HEK293 (cell line): ENCODE results near the gene NDUFB1.
A peak's percentile ranks its signal among the peaks of the same experiment; 100 is the strongest.

Experiments used
- BCL11A ChIP-seq: fragments of 450-650 bp; formaldehyde crosslinking; IDR thresholded peaks from 2 replicates; pipeline ENCODE4 v1.5.1; 2016; ENCODE audit warnings: low read depth, missing biosample characterization, missing genetic modification characterization
- BCL6B ChIP-seq: fragments of 450-650 bp; formaldehyde crosslinking; IDR thresholded peaks from 2 replicates; pipeline ENCODE4 v1.5.1; 2017; ENCODE audit warnings: missing biosample characterization, missing genetic modification characterization
- EGR2 ChIP-seq: fragments of 450-650 bp; formaldehyde crosslinking; IDR thresholded peaks from 2 replicates; pipeline ENCODE4 v1.5.1; 2016; ENCODE audit warnings: low read depth, missing biosample characterization, missing genetic modification characterization
- GLI4 ChIP-seq: fragments of 450-650 bp; formaldehyde crosslinking; IDR thresholded peaks from 2 replicates; pipeline ENCODE4 v1.5.1; 2016; ENCODE audit warnings: missing biosample characterization, missing genetic modification characterization
- GLIS2 ChIP-seq: fragments of 450-650 bp; formaldehyde crosslinking; IDR thresholded peaks from 2 replicates; pipeline ENCODE4 v1.5.1; 2016; ENCODE audit warnings: missing biosample characterization, missing genetic modification characterization
- KLF1 ChIP-seq: fragments of 450-650 bp; formaldehyde crosslinking; IDR thresholded peaks from 2 replicates; pipeline ENCODE4 v1.5.1; 2016; ENCODE audit warnings: missing biosample characterization, missing genetic modification characterization
- KLF10 ChIP-seq: fragments of 450-650 bp; IDR thresholded peaks from 2 replicates; pipeline ENCODE4 v1.5.1; 2018; ENCODE audit warnings: missing biosample characterization, mild to moderate bottlenecking, missing genetic modification characterization
- OVOL3 ChIP-seq: fragments of 450-650 bp; formaldehyde crosslinking; IDR thresholded peaks from 2 replicates; pipeline ENCODE4 v1.5.1; 2016; ENCODE audit warnings: missing biosample characterization, missing genetic modification characterization
- PRDM1 ChIP-seq: fragments of 450-650 bp; formaldehyde crosslinking; IDR thresholded peaks from 2 replicates; pipeline ENCODE4; 2016; ENCODE audit warnings: missing biosample characterization, missing genetic modification characterization
- REPIN1 ChIP-seq: fragments of 450-650 bp; formaldehyde crosslinking; IDR thresholded peaks from 2 replicates; pipeline ENCODE4 v1.5.1; 2017; ENCODE audit warnings: missing biosample characterization, missing genetic modification characterization, low read depth
- SCRT2 ChIP-seq: fragments of 450-650 bp; formaldehyde crosslinking; IDR thresholded peaks from 2 replicates; pipeline ENCODE4 v1.5.1; 2016; ENCODE audit warnings: missing biosample characterization, missing genetic modification characterization
- SP7 ChIP-seq: fragments of 450-650 bp; formaldehyde crosslinking; IDR thresholded peaks from 2 replicates; pipeline ENCODE4 v1.5.1; 2016; ENCODE audit warnings: missing biosample characterization, missing genetic modification characterization
- YY2 ChIP-seq: fragments of 450-650 bp; formaldehyde crosslinking; IDR thresholded peaks from 2 replicates; pipeline ENCODE4 v1.5.1; 2016; ENCODE audit warnings: missing biosample characterization, missing genetic modification characterization
- ZBTB10 ChIP-seq: fragments of 450-650 bp; formaldehyde crosslinking; IDR thresholded peaks from 2 replicates; pipeline ENCODE4 v1.5.1; 2016; ENCODE audit warnings: missing biosample characterization, missing genetic modification characterization
- ZBTB17 ChIP-seq: fragments of 450-650 bp; formaldehyde crosslinking; IDR thresholded peaks from 2 replicates; pipeline ENCODE4 v1.5.1; 2016; ENCODE audit warnings: missing biosample characterization, missing genetic modification characterization
- ZBTB44 ChIP-seq: fragments of 450-650 bp; IDR thresholded peaks from 2 replicates; pipeline ENCODE4 v1.5.1; 2018; ENCODE audit warnings: missing biosample characterization, mild to moderate bottlenecking, missing genetic modification characterization
- ZBTB48 ChIP-seq: fragments of 450-650 bp; formaldehyde crosslinking; IDR thresholded peaks from 2 replicates; pipeline ENCODE4 v1.5.1; 2016; ENCODE audit warnings: missing biosample characterization, missing genetic modification characterization
- ZFP37 ChIP-seq: fragments of 450-650 bp; formaldehyde crosslinking; IDR thresholded peaks from 2 replicates; pipeline ENCODE4 v1.5.1; 2016; ENCODE audit warnings: missing biosample characterization, missing genetic modification characterization
- ZNF184 ChIP-seq: fragments of 450-650 bp; IDR thresholded peaks from 2 replicates; pipeline ENCODE4 v1.5.1; 2018; ENCODE audit warnings: missing biosample characterization, mild to moderate bottlenecking, missing genetic modification characterization
- ZNF24 ChIP-seq: fragments of 450-650 bp; formaldehyde crosslinking; IDR thresholded peaks from 2 replicates; pipeline ENCODE4 v1.5.1; 2016; ENCODE audit warnings: missing biosample characterization, missing genetic modification characterization
- ZNF248 ChIP-seq: fragments of 450-650 bp; formaldehyde crosslinking; IDR thresholded peaks from 2 replicates; pipeline ENCODE4 v1.5.1; 2017; ENCODE audit warnings: missing biosample characterization, missing genetic modification characterization
- ZNF280D ChIP-seq: fragments of 450-650 bp; formaldehyde crosslinking; IDR thresholded peaks from 2 replicates; pipeline ENCODE4 v1.5.1; 2016; ENCODE audit warnings: missing biosample characterization, missing genetic modification characterization
- ZNF335 ChIP-seq: fragments of 450-650 bp; formaldehyde crosslinking; conservative IDR thresholded peaks from 2 replicates; pipeline ENCODE4 v1.5.1; 2016; ENCODE audit warnings: missing biosample characterization, missing genetic modification characterization
- ZNF510 ChIP-seq: fragments of 450-650 bp; formaldehyde crosslinking; IDR thresholded peaks from 2 replicates; pipeline ENCODE4 v1.5.1; 2018; ENCODE audit warnings: mild to moderate bottlenecking, missing genetic modification characterization, missing biosample characterization; ENCODE audit not compliant: insufficient replicate concordance
- ZNF514 ChIP-seq: fragments of 450-650 bp; formaldehyde crosslinking; IDR thresholded peaks from 2 replicates; pipeline ENCODE4 v1.5.1; 2016; ENCODE audit warnings: missing biosample characterization, missing genetic modification characterization
- ZNF529 ChIP-seq: fragments of 450-650 bp; formaldehyde crosslinking; IDR thresholded peaks from 2 replicates; pipeline ENCODE4 v1.5.1; 2017; ENCODE audit warnings: missing genetic modification characterization, missing biosample characterization; ENCODE audit not compliant: insufficient replicate concordance
- ZNF571 ChIP-seq: fragments of 450-650 bp; formaldehyde crosslinking; IDR thresholded peaks from 2 replicates; pipeline ENCODE4 v1.5.0; 2017; ENCODE audit warnings: missing biosample characterization, missing genetic modification characterization
- ZNF677 ChIP-seq: fragments of 450-650 bp; IDR thresholded peaks from 2 replicates; pipeline ENCODE4 v1.5.0; 2018; ENCODE audit warnings: missing biosample characterization, mild to moderate bottlenecking, missing genetic modification characterization, moderate library complexity
- ZNF76 ChIP-seq: fragments of 450-650 bp; formaldehyde crosslinking; IDR thresholded peaks from 2 replicates; pipeline ENCODE4; 2016; ENCODE audit warnings: low read depth, missing biosample characterization, missing genetic modification characterization, borderline replicate concordance
- ZSCAN16 ChIP-seq: fragments of 450-650 bp; formaldehyde crosslinking; IDR thresholded peaks from 2 replicates; pipeline ENCODE4 v1.5.1; 2016; ENCODE audit warnings: missing biosample characterization, missing genetic modification characterization
- ZSCAN5A ChIP-seq: fragments of 450-650 bp; formaldehyde crosslinking; IDR thresholded peaks from 2 replicates; pipeline ENCODE4 v1.5.1; 2016; ENCODE audit warnings: missing biosample characterization, missing genetic modification characterization

NDUFB1 gene

GRCh38 chr14:92121670-92122350, at the start of gene NDUFB1, which contains the start of gene CPSF2 (continued):
- no peak for TF ChIP-seq ZNF248
- no peak for TF ChIP-seq BCL6B
- 0 out of 2 replicates have a peak, but pooled peaks have one; percentile 28 for TF ChIP-seq REPIN1
- peak; percentile 17 for TF ChIP-seq KLF1
- TF ChIP-seq ZFP37 (tag by site-specific recombination) = peak; percentile 50
- TF ChIP-seq GLI4 (tag by site-specific recombination) = 0 out of 2 replicates have a peak, but pooled peaks have one; percentile 20
- 0 out of 2 replicates have a peak, but pooled peaks have one; percentile 27 for TF ChIP-seq ZSCAN5A (tag by site-specific recombination)
- no peak for TF ChIP-seq ZSCAN16 (tag by site-specific recombination)
- no peak for TF ChIP-seq ZNF677 (tag by site-specific recombination)
- no peak for TF ChIP-seq KLF10 (tag by site-specific recombination)
- TF ChIP-seq ZNF184 (tag by site-specific recombination) = no peak
- TF ChIP-seq ZNF335 (tag by site-specific recombination) = peak; percentile 93
- peak; percentile 77; the same call in 1 of the 2 replicates for TF ChIP-seq ZBTB48 (tag by site-specific recombination)
- TF ChIP-seq ZBTB17 (tag by site-specific recombination) = peak; percentile 78
- no peak for TF ChIP-seq ZNF514
- no peak; the same call in none of the 2 replicates for TF ChIP-seq ZBTB10 (tag by site-specific recombination)
- peak; percentile 24; the same call in 1 of the 2 replicates for TF ChIP-seq GLIS2 (tag by site-specific recombination)
- peak; percentile 72 for TF ChIP-seq SCRT2
- no peak for TF ChIP-seq ZNF280D (tag by site-specific recombination)
- TF ChIP-seq ZNF76 = peak; percentile 84
- peak; percentile 82 for TF ChIP-seq ZNF24
- TF ChIP-seq OVOL3 (tag by site-specific recombination) = 0 out of 2 replicates have a peak, but pooled peaks have one; percentile 44
- no peak for TF ChIP-seq BCL11A
- TF ChIP-seq ZNF571 = no peak
- TF ChIP-seq ZNF529 (tag by site-specific recombination) = no peak
- TF ChIP-seq SP7 (tag by site-specific recombination) = peak; percentile 89
- peak; percentile 12; the same call in 1 of the 2 replicates for TF ChIP-seq EGR2 (tag by site-specific recombination)
- no peak for TF ChIP-seq ZBTB44
- TF ChIP-seq ZNF510 (tag by site-specific recombination) = no peak
- peak; percentile 93 for TF ChIP-seq YY2 (tag by site-specific recombination)
- no peak for TF ChIP-seq PRDM1 (tag by site-specific recombination)
